Mucosa of rectum (tissue), 2 donors: ENCODE measurements around the gene NPAS1.

Source experiments
- H3K27ac ChIP-seq, 2 donors: one replicate each; pipeline ENCODE4 v1.7.0; 2013; ENCODE audit warnings: inconsistent platforms in 2 of 2, low read depth in 2 of 2, low read length in 2 of 2
- H3K27me3 ChIP-seq, 2 donors: one replicate each; pipeline ENCODE4 v1.7.0; 2013; ENCODE audit warnings: low read length in 2 of 2; ENCODE audit not compliant: control insufficient read depth in 2 of 2, insufficient read depth in 2 of 2
- H3K36me3 ChIP-seq, 2 donors: one replicate each; pipeline ENCODE4 v1.7.0; 2013; ENCODE audit warnings: low read length in 2 of 2; ENCODE audit not compliant: control insufficient read depth in 2 of 2, insufficient read depth in 2 of 2
- H3K4me1 ChIP-seq, 2 donors: one replicate each; pipeline ENCODE4 v1.7.0; 2013; ENCODE audit warnings: low read length in 2 of 2, mild to moderate bottlenecking in 1 of 2; ENCODE audit not compliant: control insufficient read depth in 2 of 2, insufficient read depth in 2 of 2
- H3K4me3 ChIP-seq, 2 donors: one replicate each; pipeline ENCODE4 v1.7.0; 2013; ENCODE audit warnings: low read length in 2 of 2
- H3K9ac ChIP-seq, 2 donors: one replicate each; pipeline ENCODE4 v1.7.0; 2013; ENCODE audit warnings: low read length in 2 of 2, low read depth in 1 of 2, mild to moderate bottlenecking in 1 of 2
- H3K9me3 ChIP-seq, 2 donors: one replicate each; pipeline ENCODE4 v1.7.0; 2013; ENCODE audit warnings: low read length in 2 of 2; ENCODE audit not compliant: control insufficient read depth in 2 of 2
- donor health status: healthy.
- donor health status: Normal muscosa, but diverticular disease.

Gene NPAS1

GRCh38 chr19:46992699-46993535 is 26.7 kb upstream of the NPAS1 start:
- Histone ChIP-seq H3K4me1 (peaks cover 8 to 10% of the 10 kb centered on the region in 2 donors), H3K9ac (no peak overlapping the region), H3K36me3 (peaks cover 36 to 39% of the 10 kb centered on the region in 2 donors), H3K9me3 (no peaks in the 10 kb centered on the region), H3K4me3 (no peak overlapping the region), H3K27me3 (no peaks in the 10 kb centered on the region), H3K27ac (no peak overlapping the region)

GRCh38 chr19:46993622-46994021 is 26.0 kb upstream of the NPAS1 start:
- H3K36me3 ChIP-seq = peaks cover 35 to 37% of the 10 kb centered on the region in 2 donors
- H3K4me1 ChIP-seq = peaks cover 8 to 10% of the 10 kb centered on the region in 2 donors
- H3K27ac ChIP-seq = no peak overlapping the region
- no peak overlapping the region for H3K9ac ChIP-seq
- no peaks in the 10 kb centered on the region for H3K27me3 ChIP-seq
- no peak overlapping the region for H3K4me3 ChIP-seq
- H3K9me3 ChIP-seq = no peaks in the 10 kb centered on the region

- no peak overlapping the region for H3K4me3 ChIP-seq
- no peak overlapping the region for H3K27ac ChIP-seq
- H3K9me3 ChIP-seq = no peaks in the 10 kb centered on the region
- peaks cover 8 to 10% of the 10 kb centered on the region in 2 donors for H3K4me1 ChIP-seq
- H3K9ac ChIP-seq = no peak overlapping the region
- H3K27me3 ChIP-seq = no peaks in the 10 kb centered on the region
- peaks cover 31 to 32% of the 10 kb centered on the region in 2 donors for H3K36me3 ChIP-seq
These were observed 25.4 kb upstream of the NPAS1 start for GRCh38 chr19:46994141-46994686.

DNA sequence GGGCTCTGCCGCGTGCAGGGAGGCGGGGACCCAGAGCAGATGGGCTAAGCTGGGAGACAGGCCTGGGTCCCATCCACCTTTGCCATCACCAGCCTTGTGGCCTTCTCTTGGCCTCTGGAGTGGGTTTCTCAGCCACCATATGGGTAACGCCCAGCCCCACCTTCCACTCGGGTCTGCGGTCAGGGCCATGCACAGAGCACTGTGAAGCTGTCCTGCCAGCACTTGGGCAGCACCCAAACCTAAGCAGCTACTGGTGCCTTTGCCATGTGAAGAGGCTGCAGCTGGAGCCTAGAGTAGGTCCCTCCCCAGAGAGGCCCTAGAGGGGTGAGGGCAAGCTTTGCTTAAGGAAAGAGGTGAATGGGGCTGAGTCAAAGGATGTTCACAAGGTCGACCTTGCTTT is 24.1 kb upstream of the NPAS1 start:
- H3K9ac ChIP-seq = no peak overlapping the region
- H3K4me3 ChIP-seq = no peak overlapping the region
- no peaks in the 10 kb centered on the region for H3K9me3 ChIP-seq
- H3K27ac ChIP-seq = no peak overlapping the region
- no peaks in the 10 kb centered on the region for H3K27me3 ChIP-seq
- peaks cover 8 to 9% of the 10 kb centered on the region in 2 donors for H3K4me1 ChIP-seq
- peaks cover 37 to 41% of the 10 kb centered on the region in 2 donors for H3K36me3 ChIP-seq

- Histone ChIP-seq H3K4me3 (no peak overlapping the region), H3K9ac (no peak overlapping the region), H3K4me1 (no peaks in the 10 kb centered on the region), H3K27ac (no peak overlapping the region), H3K36me3 (peaks cover 31 to 37% of the 10 kb centered on the region in 2 donors), H3K9me3 (no peaks in the 10 kb centered on the region), H3K27me3 (peaks cover 2 to 7% of the 10 kb centered on the region in 2 donors)
These were observed 21.1 kb upstream of the NPAS1 start for GRCh38 chr19:46998445-46999125.

DNA sequence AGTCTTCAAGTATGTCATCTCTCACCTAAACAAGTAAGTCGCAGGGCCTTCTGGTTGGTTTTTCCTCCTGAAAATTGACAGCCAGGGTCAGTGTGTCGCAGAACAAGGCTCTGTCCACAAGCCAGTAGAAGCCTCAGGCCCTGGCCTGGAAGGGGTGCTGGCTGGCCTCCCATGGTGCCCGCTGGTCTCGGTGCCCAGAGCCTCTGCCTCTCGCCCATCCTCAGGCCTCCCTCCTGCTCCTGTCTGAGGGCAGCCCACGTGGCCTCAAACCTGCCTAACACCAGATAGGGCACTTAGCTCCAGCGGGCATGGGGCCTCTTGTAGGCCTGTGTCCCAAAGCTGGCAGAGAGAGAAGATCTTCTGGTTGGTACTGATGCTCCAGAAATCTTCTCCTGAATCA is 20.3 kb upstream of the NPAS1 start:
- Histone ChIP-seq H3K9ac (no peak overlapping the region), H3K27me3 (peaks cover 4 to 9% of the 10 kb centered on the region in 2 donors), H3K4me1 (no peaks in the 10 kb centered on the region), H3K36me3 (peaks cover 27 to 36% of the 10 kb centered on the region in 2 donors), H3K4me3 (no peak overlapping the region), H3K9me3 (no peaks in the 10 kb centered on the region), H3K27ac (no peak overlapping the region)

DNA sequence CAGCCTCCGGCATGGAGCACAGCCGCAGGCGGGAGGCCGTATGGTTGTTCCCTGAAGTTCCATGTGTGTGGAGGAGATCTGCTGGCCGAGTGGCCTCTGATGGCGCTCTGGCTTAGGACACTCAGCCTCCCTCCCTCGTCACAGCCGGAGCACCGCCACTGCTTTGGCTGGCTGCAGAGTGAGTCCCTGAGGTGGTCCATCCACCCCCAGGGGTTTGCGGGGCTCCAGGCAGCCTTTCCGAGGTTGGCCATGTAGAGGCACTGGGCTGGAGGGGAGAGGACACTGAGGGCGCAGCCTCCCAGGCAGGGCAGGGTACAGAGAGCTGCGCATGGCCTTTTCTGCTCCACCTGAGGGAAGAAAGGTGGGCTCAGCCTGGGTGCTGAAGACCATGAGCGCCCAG is 19.8 kb upstream of the NPAS1 start:
- peaks cover 25 to 36% of the 10 kb centered on the region in 2 donors for H3K36me3 ChIP-seq
- no peaks in the 10 kb centered on the region for H3K4me1 ChIP-seq
- no peak overlapping the region for H3K9ac ChIP-seq
- H3K4me3 ChIP-seq = no peak overlapping the region
- H3K9me3 ChIP-seq = no peaks in the 10 kb centered on the region
- no peak overlapping the region for H3K27ac ChIP-seq
- peaks cover 4 to 9% of the 10 kb centered on the region in 2 donors for H3K27me3 ChIP-seq

GRCh38 chr19:47000373-47000772 is 19.3 kb upstream of the NPAS1 start:
- Histone ChIP-seq H3K27ac (no peak overlapping the region), H3K36me3 (peaks cover 24 to 35% of the 10 kb centered on the region in 2 donors)

GRCh38 chr19:47001584-47001983 is 18.1 kb upstream of the NPAS1 start:
- no peak overlapping the region for H3K4me3 ChIP-seq
- no peak overlapping the region for H3K9ac ChIP-seq
- no peaks in the 10 kb centered on the region for H3K9me3 ChIP-seq
- no peaks in the 10 kb centered on the region for H3K4me1 ChIP-seq
- H3K36me3 ChIP-seq = peaks cover 24 to 31% of the 10 kb centered on the region in 2 donors
- no peak overlapping the region for H3K27ac ChIP-seq
- peaks cover 6 to 9% of the 10 kb centered on the region in 2 donors for H3K27me3 ChIP-seq

More at GRCh38 chr19:47000373-47000772, 19.3 kb upstream of the NPAS1 start:
- no peaks in the 10 kb centered on the region for H3K4me1 ChIP-seq
- H3K9me3 ChIP-seq = no peaks in the 10 kb centered on the region
- H3K27me3 ChIP-seq = peaks cover 5 to 9% of the 10 kb centered on the region in 2 donors
- H3K4me3 ChIP-seq = no peak overlapping the region
- H3K9ac ChIP-seq = no peak overlapping the region
